Erythroblast (primary cell): ENCODE measurements around the gene KCNAB2.

Experiments used
- GATA1 ChIP-seq: IDR thresholded peaks from 2 replicates; pipeline ENCODE4 v1.6.1; 2011; ENCODE audit warnings: low read depth, mild to moderate bottlenecking, control low read depth, low read length, moderate library complexity
- POLR2A ChIP-seq: IDR thresholded peaks from 2 replicates; pipeline ENCODE4 v1.6.1; 2011; ENCODE audit warnings: mild to moderate bottlenecking, low read length

DNA sequence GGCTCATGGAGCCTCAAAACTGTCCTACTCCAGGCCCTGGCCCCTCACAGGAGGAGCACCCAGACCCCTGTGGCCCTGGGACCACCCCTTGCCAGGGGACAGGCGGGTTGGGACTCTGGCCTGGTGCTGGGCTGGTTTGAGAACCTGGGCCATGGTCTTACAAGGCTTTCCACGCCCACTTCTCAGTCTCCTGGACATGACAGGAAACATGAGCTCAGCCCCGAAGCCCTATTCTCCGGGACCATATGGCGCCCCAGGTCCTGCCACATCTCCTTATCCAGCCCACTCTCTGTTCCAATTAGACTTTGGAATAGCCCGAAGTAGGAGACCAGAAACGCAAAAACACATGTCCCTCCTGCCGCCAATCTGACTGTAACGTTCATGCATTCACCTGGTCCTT is 47.9 kb downstream of the KCNAB2 start:
- TF ChIP-seq POLR2A (no peak), GATA1 (no peak)
